Measurements from ENCODE around the gene POPDC2.

GRCh38 chr3:119647171-119647570 lies 13.2 kb downstream of the POPDC2 start:
- TF ChIP-seq POLR2A (IDR thresholded peaks at IDR 0.05; ENCODE audit: low read length) = no peak
- TF ChIP-seq GATA1 (IDR thresholded peaks at IDR 0.05; ENCODE audit: low read depth, low read length) = no peak
